Activated CD8-positive, alpha-beta T cell treated with anti-CD3 and anti-CD28 coated beads for 36 hours (primary cell): ENCODE data around the gene GALNT9. TPM values are rescaled to one million over a fixed set of nuclear protein-coding genes. Genes with fewer than 3 reads are reported as not detected.

Experiments used
- ATAC-seq: fragments of 200-7000 bp; cut with Tn5 transposase; one replicate; pipeline ENCODE4 v1.10.0; 2021; ENCODE audit warnings: mild to moderate bottlenecking, moderate library complexity
- CTCF ChIA-PET: fragments of 350-600 bp; sonication (Branson Sonifier 250); formaldehyde crosslinking; loops from one replicate; lab custom pipeline; 2021; ENCODE audit warnings: antibody characterized with exemption; lab: Charles Lee
- POLR2A ChIA-PET: fragments of 350-600 bp; sonication (Branson Sonifier 250); formaldehyde crosslinking; loops from one replicate; lab custom pipeline; 2021; ENCODE audit warnings: antibody characterized with exemption; lab: Charles Lee
- DNase-seq: peaks from one replicate; pipeline ENCODE4 v3.0.0-alpha.2; 2020
- H3K27ac Mint-ChIP-seq: one replicate; pipeline ENCODE4 v1.8.0; 2021; ENCODE audit warnings: mild to moderate bottlenecking, mixed read lengths
- H3K27me3 Mint-ChIP-seq: one replicate; pipeline ENCODE4 v1.8.0; 2021; ENCODE audit warnings: mixed read lengths
- H3K36me3 Mint-ChIP-seq: one replicate; pipeline ENCODE4 v1.8.0; 2021; ENCODE audit warnings: low read depth, mixed read lengths
- H3K4me1 Mint-ChIP-seq: one replicate; pipeline ENCODE4 v1.8.0; 2021; ENCODE audit warnings: low read depth, mixed read lengths
- H3K4me3 Mint-ChIP-seq: one replicate; pipeline ENCODE4 v1.8.0; 2021; ENCODE audit warnings: mild to moderate bottlenecking, moderate library complexity, mixed read lengths
- H3K9me3 Mint-ChIP-seq: one replicate; pipeline ENCODE4 v1.8.0; 2021; ENCODE audit warnings: mixed read lengths
- CTCF ChIP-seq: fragments of 200-600 bp; IDR thresholded peaks from one replicate; pipeline ENCODE4 v1.8.0; 2022; ENCODE audit warnings: antibody characterized with exemption, mild to moderate bottlenecking
- intact Hi-C: fragments of 100-400 bp; cut with micrococcal nuclease; formaldehyde crosslinking; loops from one replicate; pipeline ENCODE4 v1.10.0; 2022
- total RNA-seq, 2 experiments: library from RNA; stranded (reverse); gene quantifications; one replicate each; pipeline ENCODE4 v1.2.3, GENCODE V29; 2021

GALNT9 gene
- total RNA-seq, 2 experiments from 2014 or later, result not detected

- Mint-ChIP-seq H3K4me1 (peaks cover 14% of the 10 kb centered on the region), H3K4me3 (no peak overlapping the region), H3K9me3 (no peaks in the 10 kb centered on the region), H3K27me3 (peaks cover 11% of the 10 kb centered on the region), H3K36me3 (no peaks in the 10 kb centered on the region), H3K27ac (no peak overlapping the region)
- ATAC-seq, result no peak
- no peak for TF ChIP-seq CTCF
- intact Hi-C loops, result no loop called here
- DNase-seq, result no peak
- ChIA-PET CTCF (no interaction called here), POLR2A (interaction anchor here (1.4 kb wide), 1 partner anchor 17 kb away, joined by 3 read pairs; no protein-coding TSS in a partner anchor)
These were observed 156.8 kb downstream of the GALNT9 start for GRCh38 chr12:132172619-132173018.

DNA sequence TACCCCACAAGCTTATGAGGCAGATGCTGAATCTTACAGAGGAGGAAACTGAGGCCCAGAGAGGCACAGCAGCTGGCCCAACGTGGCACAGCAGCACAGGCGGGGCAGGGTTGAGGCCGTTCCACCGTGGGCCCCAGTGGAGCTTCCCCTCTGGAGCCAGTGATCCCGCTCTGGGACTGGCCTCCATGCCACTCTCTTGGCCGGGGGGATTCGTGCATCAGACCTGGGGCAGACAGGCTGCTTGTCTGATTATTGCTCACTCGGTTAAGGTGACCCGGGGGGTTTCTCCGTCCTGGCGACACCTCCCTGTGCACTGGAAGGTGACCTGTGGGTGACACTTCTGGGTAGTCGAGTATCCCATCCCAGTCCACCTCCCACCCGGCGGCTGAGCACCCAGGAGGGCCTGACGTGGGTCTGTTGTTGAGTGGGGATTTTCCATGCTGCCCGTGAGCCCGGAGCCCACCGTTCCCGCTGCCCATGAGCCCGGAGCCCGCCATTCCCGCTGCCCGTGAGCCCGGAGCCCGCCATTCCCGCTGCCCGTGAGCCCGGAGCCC lies 157.3 kb downstream of the GALNT9 start:
- H3K36me3 Mint-ChIP-seq, result no peaks in the 10 kb centered on the region
- no peak overlapping the region for H3K27ac Mint-ChIP-seq
- H3K9me3 Mint-ChIP-seq, result no peaks in the 10 kb centered on the region
- DNase-seq (no peak), ATAC-seq (no peak)
- H3K4me3 Mint-ChIP-seq, result no peak overlapping the region
- ChIA-PET POLR2A (interaction anchor here (0.5 to 1.4 kb wide), 3 partner anchors 13 to 272 kb away, joined by 3 read pairs; no protein-coding TSS in a partner anchor), CTCF (no interaction called here)
- intact Hi-C loops, result no loop called here
- H3K4me1 Mint-ChIP-seq, result peaks cover 16% of the 10 kb centered on the region
- no peak for TF ChIP-seq CTCF
- peaks cover 11% of the 10 kb centered on the region for H3K27me3 Mint-ChIP-seq

- intact Hi-C loops, result no loop called here
- H3K27me3 Mint-ChIP-seq, result peaks cover 11% of the 10 kb centered on the region
- H3K4me3 Mint-ChIP-seq, result no peak overlapping the region
- no peak for ATAC-seq
- H3K27ac Mint-ChIP-seq, result no peak overlapping the region
- peaks cover 2% of the 10 kb centered on the region for H3K9me3 Mint-ChIP-seq
- no peak for DNase-seq
- H3K4me1 Mint-ChIP-seq, result peaks cover 16% of the 10 kb centered on the region
- no peaks in the 10 kb centered on the region for H3K36me3 Mint-ChIP-seq
- ChIA-PET CTCF (no interaction called here), POLR2A (interaction anchor here (1.0 kb wide), 1 partner anchor 13 kb away, joined by 3 read pairs; no protein-coding TSS in a partner anchor)
- no peak for TF ChIP-seq CTCF
These were observed 158.0 kb downstream of the GALNT9 start for GRCh38 chr12:132171293-132171967.

DNA sequence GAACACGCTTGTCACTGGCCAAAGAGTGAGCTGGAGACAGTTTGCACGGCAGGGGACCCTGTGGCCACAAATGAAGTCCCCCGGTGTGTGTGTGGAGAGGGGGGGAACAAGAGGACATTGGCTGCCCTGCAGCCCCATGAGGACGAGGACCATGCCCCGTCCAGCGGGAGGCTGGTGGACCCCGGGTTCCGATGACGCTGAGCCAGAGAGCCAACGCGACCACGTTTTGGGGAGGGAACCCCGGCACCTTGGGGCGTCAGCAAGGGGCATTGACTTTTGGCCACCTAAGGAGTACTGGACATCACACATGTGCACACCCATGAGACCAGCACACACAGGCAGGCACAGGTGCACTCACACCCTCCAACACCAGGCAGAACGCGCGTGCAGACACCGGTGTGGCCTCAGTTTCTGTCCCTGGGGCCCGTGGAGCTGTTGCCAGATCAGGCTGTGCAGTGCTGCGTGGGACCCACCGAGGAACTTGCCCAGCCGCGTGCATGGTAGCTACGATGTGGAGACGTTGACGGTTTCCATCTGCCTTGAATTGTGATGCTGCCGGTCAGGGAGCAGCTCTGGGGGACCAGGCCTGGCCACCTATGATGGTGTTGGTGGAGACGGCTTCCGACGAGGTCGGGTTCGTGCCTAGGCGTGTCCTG lies 158.6 kb downstream of the GALNT9 start:
- H3K9me3 Mint-ChIP-seq, result peaks cover 2% of the 10 kb centered on the region
- no peak for DNase-seq
- peaks cover 16% of the 10 kb centered on the region for H3K4me1 Mint-ChIP-seq
- ATAC-seq, result no peak
- intact Hi-C loops, result no loop called here
- POLR2A ChIA-PET, result interaction anchor here (1.0 kb wide), 1 partner anchor 14 kb away, joined by 3 read pairs; no protein-coding TSS in a partner anchor
- no peaks in the 10 kb centered on the region for H3K36me3 Mint-ChIP-seq
- H3K4me3 Mint-ChIP-seq, result no peak overlapping the region
- no peak overlapping the region for H3K27ac Mint-ChIP-seq
- no peak for TF ChIP-seq CTCF
- peaks cover 11% of the 10 kb centered on the region for H3K27me3 Mint-ChIP-seq
- CTCF ChIA-PET, result no interaction called here
